Right atrium auricular region (tissue), 2 donors: ENCODE measurements around the gene NUDT7. TPM values are rescaled to one million over a fixed set of nuclear protein-coding genes. Genes with fewer than 3 reads are reported as not detected.

Experiments used
- DNase-seq: peaks from one replicate; pipeline ENCODE4 v3.0.0-alpha.2; 2019; ENCODE audit warnings: low spot score
- H3K27ac ChIP-seq, 2 donors: fragments of 200-600 bp; sonication (generic); 1 replicate in 1 of 2; 2 replicates in 1 of 2; pipeline ENCODE4 v1.5.1; 2016 to 2019
- H3K27me3 ChIP-seq, 2 donors: fragments of 200-600 bp; sonication (generic); one replicate each; pipeline versions ENCODE4 v1.5.1 to v1.6.0; 2017 to 2019
- H3K36me3 ChIP-seq: fragments of 200-600 bp; sonication (generic); one replicate; pipeline ENCODE4 v1.5.1; 2016
- H3K4me1 ChIP-seq, 2 donors: fragments of 200-600 bp; sonication (generic); one replicate each; pipeline versions ENCODE4 v1.5.1 to v1.6.0; 2017 to 2019
- H3K4me3 ChIP-seq, 2 donors: fragments of 200-600 bp; sonication (generic); 1 replicate in 1 of 2; 2 replicates in 1 of 2; pipeline ENCODE4 v1.5.1; 2017 to 2019; ENCODE audit warnings: mild to moderate bottlenecking in 1 of 2, moderate library complexity in 1 of 2
- H3K9me3 ChIP-seq, 2 donors: fragments of 200-600 bp; sonication (generic); one replicate each; pipeline ENCODE4 v1.5.1; 2019
- total RNA-seq, 2 donors: library from RNA; depleted of rRNA; stranded (reverse); fragments of >200 nt; gene quantifications; one replicate each; pipeline ENCODE4 v1.1.0, GENCODE V29; 2016
- TF ChIP-seq, protein P1 (sequence below), 2 donors: fragments of 200-600 bp; sonication (generic); IDR thresholded peaks; one replicate each; pipeline ENCODE4 v1.5.1; 2019; ENCODE audit warnings: antibody characterized with exemption in 2 of 2

NUDT7 gene
- total RNA-seq, 2 donors from 2014 or later, result 15.0 to 35.0 TPM

DNA sequence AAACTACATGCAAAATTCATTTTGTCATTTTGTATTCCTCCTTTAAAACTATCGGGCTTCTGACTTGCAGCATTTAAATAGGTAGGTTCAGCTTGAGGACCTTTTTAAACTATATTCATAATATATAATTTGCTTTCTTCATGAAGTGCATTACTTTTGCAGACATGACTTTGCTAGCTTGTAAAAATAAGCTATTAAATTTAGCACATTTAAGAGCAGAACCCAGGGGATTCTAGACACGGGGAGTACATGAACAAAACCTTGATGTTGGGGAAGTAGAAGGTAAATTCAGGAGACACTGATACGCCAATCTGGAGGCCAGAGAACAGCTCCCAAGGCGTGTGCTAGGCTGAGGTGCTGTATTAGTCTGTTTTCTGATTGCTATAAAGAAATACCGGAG lies 32.3 kb upstream of the NUDT7 start:
- TF ChIP-seq, protein P1, sequence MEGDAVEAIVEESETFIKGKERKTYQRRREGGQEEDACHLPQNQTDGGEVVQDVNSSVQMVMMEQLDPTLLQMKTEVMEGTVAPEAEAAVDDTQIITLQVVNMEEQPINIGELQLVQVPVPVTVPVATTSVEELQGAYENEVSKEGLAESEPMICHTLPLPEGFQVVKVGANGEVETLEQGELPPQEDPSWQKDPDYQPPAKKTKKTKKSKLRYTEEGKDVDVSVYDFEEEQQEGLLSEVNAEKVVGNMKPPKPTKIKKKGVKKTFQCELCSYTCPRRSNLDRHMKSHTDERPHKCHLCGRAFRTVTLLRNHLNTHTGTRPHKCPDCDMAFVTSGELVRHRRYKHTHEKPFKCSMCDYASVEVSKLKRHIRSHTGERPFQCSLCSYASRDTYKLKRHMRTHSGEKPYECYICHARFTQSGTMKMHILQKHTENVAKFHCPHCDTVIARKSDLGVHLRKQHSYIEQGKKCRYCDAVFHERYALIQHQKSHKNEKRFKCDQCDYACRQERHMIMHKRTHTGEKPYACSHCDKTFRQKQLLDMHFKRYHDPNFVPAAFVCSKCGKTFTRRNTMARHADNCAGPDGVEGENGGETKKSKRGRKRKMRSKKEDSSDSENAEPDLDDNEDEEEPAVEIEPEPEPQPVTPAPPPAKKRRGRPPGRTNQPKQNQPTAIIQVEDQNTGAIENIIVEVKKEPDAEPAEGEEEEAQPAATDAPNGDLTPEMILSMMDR (IDR thresholded peaks at IDR 0.05), result no peak
- Histone ChIP-seq H3K9me3 (no peaks in the 10 kb centered on the region), H3K27me3 (no peaks in the 10 kb centered on the region), H3K4me1 (no peaks in the 10 kb centered on the region), H3K36me3 (no peaks in the 10 kb centered on the region), H3K27ac (no peak overlapping the region), H3K4me3 (no peak overlapping the region)
- DNase-seq, result no peak

DNA sequence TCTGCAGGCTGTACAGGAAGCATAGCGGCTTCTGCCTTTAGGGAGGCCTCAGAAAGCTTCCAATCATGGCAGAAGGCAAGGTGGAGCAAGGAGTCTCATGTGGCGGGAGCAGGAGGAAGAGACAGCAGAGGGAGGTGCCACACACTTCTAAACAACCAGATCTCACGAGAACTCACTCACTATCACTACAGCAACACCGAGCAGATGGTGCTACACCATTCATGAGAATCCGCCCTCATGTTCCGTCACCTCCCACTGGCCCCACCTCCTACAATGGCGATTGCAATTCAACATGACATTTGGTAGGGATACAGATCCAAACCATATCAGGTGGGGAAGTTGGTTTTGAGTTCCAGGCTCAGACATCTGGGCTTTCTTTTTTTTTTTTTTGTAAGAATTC lies 31.9 kb upstream of the NUDT7 start:
- Histone ChIP-seq H3K4me1 (no peaks in the 10 kb centered on the region), H3K9me3 (no peaks in the 10 kb centered on the region), H3K27ac (no peak overlapping the region), H3K4me3 (no peak overlapping the region), H3K27me3 (no peaks in the 10 kb centered on the region), H3K36me3 (no peaks in the 10 kb centered on the region)
- TF ChIP-seq, protein P1 (IDR thresholded peaks at IDR 0.05), result no peak
- DNase-seq, result no peak

DNA sequence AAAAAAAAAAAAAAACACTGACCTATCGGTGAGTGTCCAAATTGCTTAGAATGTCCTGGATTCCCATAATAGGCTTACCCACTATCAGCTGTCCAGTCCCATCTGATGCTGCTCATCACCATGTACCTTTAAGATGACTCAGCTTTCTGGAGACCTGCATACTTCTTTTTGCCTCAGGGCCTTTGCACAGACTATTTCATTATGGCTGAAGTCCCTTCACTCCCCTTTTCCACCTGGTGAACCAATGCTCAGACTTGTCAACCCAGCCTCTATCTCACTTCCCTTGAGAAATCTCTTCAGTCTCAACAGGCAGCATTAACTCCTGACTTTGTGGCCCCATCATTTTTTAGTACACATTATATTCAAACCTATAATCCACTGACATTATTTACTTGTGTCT lies 29.7 kb upstream of the NUDT7 start:
- Histone ChIP-seq H3K4me1 (no peaks in the 10 kb centered on the region), H3K4me3 (no peak overlapping the region), H3K9me3 (no peaks in the 10 kb centered on the region), H3K36me3 (no peaks in the 10 kb centered on the region), H3K27me3 (no peaks in the 10 kb centered on the region), H3K27ac (no peak overlapping the region)
- TF ChIP-seq, protein P1 (IDR thresholded peaks at IDR 0.05), result no peak
- DNase-seq, result no peak

DNA sequence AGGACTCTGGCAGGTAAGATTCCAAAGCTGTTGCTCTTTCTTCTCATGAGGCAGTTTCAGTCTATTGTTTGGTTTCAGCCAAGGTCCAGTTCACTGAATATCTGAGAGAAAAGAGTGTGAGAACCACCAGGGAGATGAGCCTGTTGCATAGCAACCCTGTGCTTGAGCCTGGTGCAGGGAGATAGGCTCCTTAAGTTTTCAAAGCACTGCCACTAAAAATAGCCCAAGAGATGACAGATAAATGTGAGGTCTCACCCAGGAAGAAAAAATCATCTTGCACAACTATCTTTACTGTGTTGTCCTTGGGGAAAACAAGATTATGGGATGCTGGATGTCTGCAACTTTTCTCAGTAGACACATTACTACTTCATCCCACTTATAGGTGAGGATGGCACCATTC lies 26.2 kb upstream of the NUDT7 start:
- Histone ChIP-seq H3K4me1 (no peaks in the 10 kb centered on the region), H3K4me3 (no peak overlapping the region), H3K36me3 (no peaks in the 10 kb centered on the region), H3K9me3 (no peaks in the 10 kb centered on the region), H3K27ac (no peak overlapping the region), H3K27me3 (no peaks in the 10 kb centered on the region)
- DNase-seq, result no peak
- TF ChIP-seq, protein P1 (IDR thresholded peaks at IDR 0.05), result no peak

DNA sequence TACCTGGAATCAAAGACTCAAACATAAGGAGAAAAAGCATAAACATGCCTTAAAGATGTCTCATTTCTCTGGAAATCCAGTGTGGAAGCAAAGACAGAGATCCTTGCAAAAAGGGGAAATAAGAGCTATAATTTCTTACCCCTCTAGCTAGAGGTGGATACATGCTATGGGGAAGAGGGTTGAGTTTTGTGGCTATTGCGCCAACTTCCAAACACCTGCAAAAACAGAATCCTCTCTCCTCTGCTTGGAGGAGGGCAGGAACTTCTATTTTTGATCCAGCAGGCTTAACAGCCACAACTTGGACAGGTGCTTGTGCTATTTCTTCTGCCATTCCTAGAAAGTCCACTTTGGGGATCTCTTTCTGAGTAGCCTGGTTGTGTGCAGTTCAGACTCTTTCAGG lies 21.5 kb upstream of the NUDT7 start:
- H3K4me3 ChIP-seq, result no peak overlapping the region
- TF ChIP-seq, protein P1 (IDR thresholded peaks at IDR 0.05), result no peak
- no peaks in the 10 kb centered on the region for H3K36me3 ChIP-seq
- no peaks in the 10 kb centered on the region for H3K9me3 ChIP-seq
- H3K4me1 ChIP-seq, result no peaks in the 10 kb centered on the region
- H3K27me3 ChIP-seq, result no peaks in the 10 kb centered on the region
- no peak overlapping the region for H3K27ac ChIP-seq
- DNase-seq, result no peak

DNA sequence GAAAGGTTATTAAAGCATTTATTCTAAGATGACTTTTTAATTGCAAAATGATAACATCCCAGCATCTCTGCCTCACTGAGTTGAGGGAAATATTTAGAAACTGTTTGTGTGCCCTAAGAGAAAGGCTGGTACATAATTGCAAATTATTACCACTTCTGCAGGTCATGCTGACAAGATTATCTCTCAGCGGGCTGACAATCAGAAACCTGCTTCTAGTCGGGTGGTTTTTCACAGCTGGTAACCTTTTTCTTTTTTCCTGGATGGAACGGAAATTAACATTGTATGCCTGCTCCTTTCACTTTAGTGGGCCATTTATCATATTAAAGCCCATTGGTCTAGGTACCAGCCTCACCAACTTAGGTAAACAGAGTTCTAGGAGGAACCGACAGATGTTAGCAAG lies 17.0 kb upstream of the NUDT7 start:
- Histone ChIP-seq H3K27me3 (no peaks in the 10 kb centered on the region), H3K4me1 (no peaks in the 10 kb centered on the region), H3K4me3 (no peak overlapping the region), H3K27ac (no peak overlapping the region), H3K36me3 (no peaks in the 10 kb centered on the region), H3K9me3 (no peaks in the 10 kb centered on the region)
- no peak for DNase-seq
- TF ChIP-seq, protein P1 (IDR thresholded peaks at IDR 0.05), result no peak
